ENCODE measurements around the gene OR13J1.

- TF ChIP-seq CTCF (IDR thresholded peaks at IDR 0.05), result no peak
- no peak for TF ChIP-seq POLR2A (IDR thresholded peaks at IDR 0.05)
These were observed 50.1 kb downstream of the OR13J1 start for GRCh38 chr9:35820076-35820475.

All from heart left ventricle (tissue), 13 donors.